ENCODE data around the gene TRIO.

Gene TRIO

DNA sequence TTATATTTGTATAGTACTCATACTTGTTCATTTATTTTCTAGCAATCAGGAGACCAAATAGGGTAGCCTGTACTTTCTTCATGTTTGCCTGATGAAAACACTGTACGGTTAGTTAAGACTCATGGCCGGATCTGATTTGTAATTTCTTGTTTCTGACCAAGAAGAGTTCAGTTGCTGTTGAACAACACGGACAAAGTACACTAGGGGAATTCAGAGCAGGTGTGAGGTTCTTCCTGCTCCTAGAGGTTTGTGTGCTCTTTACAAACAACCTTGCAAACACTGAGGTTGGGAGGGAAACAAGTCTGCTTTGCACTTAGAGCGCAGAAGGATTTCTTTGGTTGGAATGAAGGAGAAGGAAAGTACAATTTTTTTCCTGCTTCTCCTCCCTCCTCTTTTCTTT lies 69.7 kb downstream of the TRIO start:
- peak; percentile 62 for DNase-seq

DNA sequence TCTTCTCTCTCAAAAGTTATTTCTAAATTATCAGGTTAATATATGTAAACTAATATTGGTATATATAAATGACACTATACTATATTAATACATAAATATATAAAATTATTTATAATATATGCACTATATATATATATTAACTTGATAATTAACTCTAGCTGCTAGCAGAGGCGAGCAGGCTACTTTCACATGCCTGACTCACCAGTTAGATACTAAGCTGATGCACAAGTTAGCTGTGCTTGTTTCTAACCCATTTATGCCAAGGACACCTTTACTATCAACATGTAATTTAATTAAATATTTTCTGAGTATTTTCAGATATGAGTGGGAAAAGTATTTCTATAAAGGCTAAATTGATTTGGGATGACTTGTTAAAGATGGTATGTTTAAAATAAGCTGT lies 70.1 kb downstream of the TRIO start:
- DNase-seq = no peak

- DNase-seq = no peak
Observed at GRCh38 chr5:14213813-14214585, 70.9 kb downstream of the TRIO start.

DNA sequence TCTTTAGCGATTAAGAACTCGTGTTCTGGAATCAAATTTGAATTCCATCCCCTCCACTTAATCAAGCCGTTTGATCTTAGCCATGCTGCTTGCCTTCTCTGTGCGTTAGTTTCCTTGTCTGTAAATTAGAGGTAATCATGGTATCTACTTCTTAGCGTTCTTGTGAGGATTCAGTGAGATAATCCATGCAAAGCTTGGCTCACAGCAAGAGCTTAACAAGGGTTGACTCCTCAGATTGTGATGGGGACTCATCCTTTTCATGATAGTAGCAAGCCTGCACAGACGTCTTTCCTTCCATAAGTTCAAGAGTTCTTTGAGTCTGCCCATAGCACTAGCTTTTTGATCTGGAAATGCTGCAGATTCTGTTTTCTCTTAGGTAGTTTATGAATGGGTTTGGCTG lies 72.8 kb downstream of the TRIO start:
- DNase-seq = no peak

DNA sequence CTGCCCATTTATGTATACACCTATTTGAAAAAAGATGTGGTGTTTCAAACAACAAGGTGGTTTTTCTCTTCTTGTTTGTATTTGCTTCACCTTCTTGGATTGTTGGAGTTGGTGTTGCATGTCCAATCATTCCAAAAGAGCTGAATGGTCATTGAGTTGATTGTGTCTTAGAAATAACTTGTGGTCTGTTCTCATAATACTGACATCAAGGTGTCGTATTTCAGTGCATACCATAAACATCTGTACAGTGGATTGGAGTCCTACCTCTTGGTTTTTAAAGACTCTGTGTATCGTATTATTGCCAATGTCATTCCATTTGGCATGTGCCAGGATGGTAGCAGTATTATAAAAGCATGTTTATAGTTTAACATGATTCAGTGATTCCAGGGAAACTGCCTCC lies 73.2 kb downstream of the TRIO start:
- DNase-seq = no peak

- DNase-seq = no peak
Observed at GRCh38 chr5:14216902-14217301, 73.8 kb downstream of the TRIO start.

DNA sequence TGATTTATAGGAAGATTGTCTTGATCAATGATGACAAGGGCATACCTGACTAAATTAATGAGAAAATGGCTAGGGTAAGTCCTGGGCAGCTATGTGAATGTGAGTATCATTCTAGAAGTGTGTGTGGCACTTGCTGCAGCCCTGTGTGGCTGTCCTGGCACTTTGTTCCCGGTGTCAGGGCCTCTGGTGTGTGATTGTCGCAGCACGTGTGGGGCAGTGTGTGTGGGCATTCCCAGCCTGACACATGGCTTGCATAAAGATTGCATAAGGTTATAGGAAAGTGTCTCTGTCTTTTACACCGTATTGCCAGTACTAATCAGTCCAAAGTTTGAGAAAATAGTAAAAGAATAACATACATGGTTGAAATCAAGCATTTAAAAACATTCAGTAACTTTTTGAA lies 74.4 kb downstream of the TRIO start:
- no peak for DNase-seq

GRCh38 chr5:14218011-14218410 lies 74.9 kb downstream of the TRIO start:
- no peak for DNase-seq

DNA sequence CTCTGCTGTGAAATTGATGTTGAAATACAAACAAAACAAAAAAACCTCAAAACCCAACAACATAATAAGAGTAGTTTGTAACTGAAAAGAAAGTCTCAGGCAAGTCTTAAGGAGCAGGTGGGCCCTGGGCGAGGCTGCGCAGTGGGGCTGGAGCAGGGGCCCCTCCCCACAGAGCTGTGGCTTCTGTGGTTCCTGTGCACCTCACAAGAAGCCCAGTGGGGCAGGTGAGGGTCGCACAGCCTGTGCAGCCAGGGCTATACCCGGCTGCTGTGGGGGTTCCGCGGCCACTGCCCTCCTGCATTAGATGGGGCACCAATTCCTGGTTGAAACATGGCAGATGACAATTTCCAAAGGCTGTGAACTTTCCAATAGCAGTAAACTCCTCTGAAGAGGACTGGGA lies 75.3 kb downstream of the TRIO start:
- no peak for DNase-seq

DNA sequence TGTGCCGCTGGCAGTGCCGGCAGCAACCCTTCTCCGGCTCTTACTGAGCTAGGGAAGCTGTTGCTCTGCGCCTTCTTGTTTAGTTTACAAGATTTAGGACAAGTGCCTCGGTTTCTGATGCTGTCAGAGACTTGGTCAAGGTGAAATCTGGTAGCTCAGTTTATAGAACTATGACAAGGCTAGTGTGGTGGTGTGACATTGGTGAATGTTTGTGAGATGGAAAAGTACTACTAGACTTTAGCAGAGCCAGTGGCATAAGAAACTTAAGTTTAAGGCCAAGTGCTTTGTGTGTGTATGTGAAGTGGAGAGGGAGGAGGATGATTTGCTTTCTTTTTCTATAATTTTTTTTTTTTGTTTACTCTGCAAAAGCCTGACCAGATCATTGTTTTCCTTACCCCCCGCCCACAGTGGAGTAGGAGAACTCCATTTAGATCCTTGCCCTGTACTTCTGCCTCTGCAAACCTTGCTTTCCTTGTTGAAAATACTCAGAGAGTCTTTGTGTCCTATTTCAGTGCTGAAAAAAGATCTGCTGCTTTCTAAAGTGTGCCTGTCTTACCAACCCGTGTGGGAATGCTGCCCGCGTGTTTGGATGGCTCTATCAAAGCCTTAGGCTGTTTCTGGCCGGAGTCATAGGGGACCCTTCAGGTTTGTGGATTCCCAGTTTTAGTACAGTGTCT lies 75.9 kb downstream of the TRIO start:
- DNase-seq = no peak

DNA sequence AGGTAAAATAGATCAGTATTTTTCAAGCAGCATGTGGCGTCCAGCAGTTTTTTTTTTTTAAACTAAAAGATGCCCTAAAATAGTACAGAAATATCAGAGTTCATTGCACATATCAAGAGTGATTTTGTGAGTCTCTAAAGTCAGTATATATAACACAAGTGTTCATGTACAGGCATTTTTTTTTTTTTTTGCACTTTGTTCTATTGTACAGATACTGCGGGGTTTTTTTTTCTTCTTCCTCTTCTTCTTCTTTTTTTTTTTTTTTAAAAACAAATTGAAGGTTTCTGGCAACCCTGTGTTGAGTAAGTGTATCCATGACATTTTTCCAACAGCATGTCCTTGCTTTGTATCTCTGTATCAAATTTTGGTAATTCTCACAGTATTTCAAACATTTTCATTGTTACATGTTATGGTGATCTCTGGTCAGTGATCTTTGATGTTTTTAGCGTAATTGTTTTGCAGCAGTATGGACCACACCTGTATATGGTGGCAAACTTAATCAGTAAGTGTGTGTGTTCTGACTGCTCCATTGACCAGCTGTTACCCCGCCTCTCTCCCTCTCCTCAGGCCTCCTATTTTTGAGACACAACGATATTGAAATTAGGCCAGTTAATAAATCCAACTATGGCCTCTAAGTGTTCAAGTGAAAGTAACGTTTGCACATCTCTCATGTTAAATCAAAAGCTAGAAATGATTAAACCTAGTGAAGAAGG lies 76.8 kb downstream of the TRIO start:
- no peak for DNase-seq

DNA sequence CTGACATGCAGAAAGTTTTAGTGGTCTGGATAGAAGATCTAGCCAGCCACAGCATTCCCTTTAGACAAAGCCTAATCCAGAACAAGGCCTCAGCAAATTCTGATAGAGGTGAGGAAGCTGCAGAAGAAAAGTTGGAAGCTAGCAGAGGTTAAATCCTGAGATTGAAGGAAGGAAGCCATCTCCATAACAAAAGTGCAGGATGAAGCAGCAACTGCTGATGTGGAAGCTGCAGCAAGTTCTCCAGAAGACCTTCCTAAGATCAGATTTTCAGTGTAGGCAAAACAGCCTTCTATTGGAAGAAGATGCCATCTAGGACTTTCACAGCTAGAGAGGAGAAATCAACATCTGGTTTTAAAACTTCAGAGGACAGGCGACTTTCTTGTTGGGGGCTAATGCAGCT lies 77.5 kb downstream of the TRIO start:
- no peak for DNase-seq

- DNase-seq = no peak
Observed at GRCh38 chr5:14221732-14222131, 78.6 kb downstream of the TRIO start.

- no peak for DNase-seq
Observed at GRCh38 chr5:14222206-14222605, 79.1 kb downstream of the TRIO start.

DNA sequence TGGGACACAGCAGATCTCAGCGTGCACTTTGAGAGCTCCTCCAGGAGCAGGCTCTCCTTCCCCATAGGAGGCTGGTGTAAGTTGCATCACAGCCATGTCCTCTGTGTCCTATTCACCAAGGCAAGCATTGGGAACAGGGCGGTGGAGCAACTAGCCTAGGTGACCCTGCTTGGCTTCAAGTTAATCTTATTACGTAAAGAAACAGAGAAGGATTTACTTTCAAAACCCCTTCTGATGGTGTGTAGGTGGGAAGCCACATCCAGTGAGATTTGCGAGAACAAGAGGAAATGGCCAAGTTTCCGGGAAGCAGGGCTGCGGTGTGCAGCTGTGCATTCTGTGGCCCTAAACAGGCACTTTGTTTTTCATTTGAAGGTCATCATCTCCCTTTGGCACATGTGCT lies 80.2 kb downstream of the TRIO start:
- DNase-seq = no peak

DNA sequence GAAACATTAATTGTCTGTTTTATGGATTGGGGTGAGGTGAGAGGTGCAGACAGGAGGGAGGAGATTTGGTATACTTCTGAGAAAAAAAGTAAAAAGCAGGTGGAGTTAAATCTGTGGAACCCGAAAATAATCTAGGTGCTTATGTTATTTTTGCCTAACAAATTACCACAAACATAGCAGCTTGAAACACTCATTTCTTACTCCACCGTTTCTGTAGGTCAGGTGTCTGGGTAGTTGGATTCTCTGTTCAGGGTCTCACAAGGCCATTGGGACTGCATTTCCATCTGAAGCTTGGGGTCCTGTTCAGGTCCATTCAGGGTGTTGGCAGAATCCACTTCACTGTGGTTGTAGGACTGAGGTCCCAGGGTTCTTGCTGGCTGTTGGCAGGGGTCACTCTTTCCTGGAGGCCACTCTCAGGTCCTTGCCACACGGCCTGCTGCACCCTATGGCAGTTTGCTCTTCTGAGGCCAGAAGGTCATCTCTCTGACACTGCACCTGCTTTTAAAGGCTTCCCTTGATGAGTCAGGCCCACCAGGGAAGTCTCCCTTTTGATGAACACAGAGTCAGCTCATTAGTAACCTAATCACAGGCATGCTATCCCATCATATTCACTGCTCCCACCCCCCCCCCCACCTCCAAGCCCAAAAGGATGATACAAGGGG lies 82.2 kb downstream of the TRIO start:
- DNase-seq = no peak

GRCh38 chr5:14226149-14226548 lies 83.0 kb downstream of the TRIO start:
- DNase-seq = no peak

- DNase-seq = no peak
Observed at GRCh38 chr5:14226554-14226953, 83.4 kb downstream of the TRIO start.

- no peak for DNase-seq
Observed at GRCh38 chr5:14226992-14227391, 83.8 kb downstream of the TRIO start.

DNA sequence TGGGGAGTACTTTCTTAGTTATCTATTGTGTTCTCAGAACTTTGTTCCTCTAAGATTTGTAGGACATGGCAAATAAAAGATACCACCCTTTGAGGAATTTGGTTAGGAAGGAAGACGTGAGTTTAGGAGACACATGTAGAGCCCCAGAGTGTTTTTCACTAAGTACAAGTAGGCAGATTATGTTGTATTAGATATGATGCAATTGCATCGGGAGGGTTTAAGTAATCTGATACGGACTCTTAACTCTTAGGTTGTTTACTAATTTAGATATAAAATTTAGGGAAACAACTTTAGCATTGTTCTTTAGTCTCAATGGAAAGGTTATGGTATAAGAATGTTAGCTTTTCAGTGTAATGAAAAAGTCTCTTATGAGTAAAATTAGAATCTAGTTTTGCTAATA lies 84.4 kb downstream of the TRIO start:
- no peak for DNase-seq

- DNase-seq = no peak
Observed at GRCh38 chr5:14228219-14228618, 85.1 kb downstream of the TRIO start.

DNA sequence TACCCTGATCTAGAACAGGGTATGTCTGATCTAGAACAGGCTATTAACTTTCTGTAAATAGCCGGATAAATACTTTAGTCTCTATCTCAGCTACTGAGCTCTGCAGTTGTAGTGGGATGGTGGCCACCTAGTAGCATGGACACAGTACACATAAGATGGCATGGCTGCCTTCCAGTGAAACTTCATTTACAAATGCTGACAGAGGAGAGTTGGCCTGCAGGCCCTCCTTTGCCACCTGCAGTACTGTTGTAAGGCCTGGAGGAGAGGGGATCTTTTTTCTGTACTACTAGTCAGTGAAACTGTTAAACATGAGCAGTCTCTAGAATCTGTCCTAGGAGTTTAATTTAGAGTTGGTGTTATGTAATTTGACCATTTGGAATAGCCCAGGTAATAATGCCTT lies 86.0 kb downstream of the TRIO start:
- no peak for DNase-seq

DNA sequence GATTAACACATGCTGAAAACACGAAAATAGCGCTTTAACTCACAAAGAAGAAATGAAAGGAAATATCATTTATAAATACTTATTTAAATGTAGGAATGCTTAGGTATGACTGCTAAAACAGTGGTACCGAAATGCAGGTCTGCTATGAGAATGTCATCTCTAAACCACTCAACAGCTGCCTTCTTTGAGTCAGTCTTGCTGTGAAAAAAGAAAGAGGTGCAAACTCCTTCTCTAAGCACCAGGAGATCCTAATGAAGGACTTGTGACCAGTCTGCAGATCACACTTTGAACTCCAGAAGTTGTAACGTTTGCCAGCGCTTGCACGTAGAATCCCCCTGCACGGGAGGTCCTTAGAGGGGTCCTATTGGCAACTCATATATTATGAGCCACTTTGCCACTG lies 86.6 kb downstream of the TRIO start:
- no peak for DNase-seq

DNA sequence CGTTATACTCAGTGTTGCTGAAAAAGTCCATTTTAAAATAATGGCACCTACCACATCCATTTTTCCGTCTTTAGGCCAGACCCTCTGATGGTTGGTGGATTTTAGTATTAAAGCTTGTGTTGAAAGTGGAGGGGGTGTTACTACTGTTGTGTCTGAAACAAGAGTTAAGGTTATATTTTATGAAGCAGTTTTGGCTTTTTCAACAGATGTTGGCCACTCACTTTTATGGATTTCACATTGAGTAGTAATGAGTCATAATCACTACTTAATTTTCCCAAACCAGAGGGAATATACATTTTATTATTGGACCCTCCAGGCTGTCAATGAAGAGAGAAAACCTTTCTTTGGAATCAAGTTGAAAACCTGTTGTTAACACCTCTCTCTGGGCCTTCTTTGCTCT lies 88.0 kb downstream of the TRIO start:
- no peak for DNase-seq
